Measurements from ENCODE around the gene AMN. TPM values are rescaled to one million over a fixed set of nuclear protein-coding genes. Genes with fewer than 3 reads are reported as not detected.

Gene AMN
- polyA plus RNA-seq, 1 of the 3 experiments (the other 2 are of a cell fraction) = 0.03 TPM

DNA sequence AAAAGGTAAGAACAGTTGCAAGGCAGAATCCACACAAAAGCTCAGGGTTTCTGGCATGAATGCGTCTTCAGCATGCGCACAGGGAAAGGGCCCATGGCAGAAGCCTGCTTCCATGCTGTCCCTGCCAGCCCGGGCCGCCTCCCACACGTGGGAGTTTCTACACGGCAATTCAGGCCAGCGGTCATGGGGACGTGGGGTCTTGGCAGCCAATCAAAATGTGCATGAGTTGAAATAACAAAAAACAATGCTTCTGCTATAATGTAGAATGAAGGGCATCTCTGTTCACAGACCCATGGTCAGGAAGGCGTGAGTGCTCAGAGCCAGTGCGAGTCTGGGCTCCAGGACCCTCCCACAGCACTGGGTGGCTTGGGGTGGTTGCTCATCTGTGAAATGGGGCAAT is 28.6 kb downstream of the AMN start:
- Histone ChIP-seq H2AFZ (ENCODE audit: low read depth) (no peak overlapping the region), H3K27me3 (ENCODE audit: insufficient read depth) (no peaks in the 10 kb centered on the region), H3K79me2 (ENCODE audit: insufficient read depth) (no peaks in the 10 kb centered on the region), H3K9ac (no peak overlapping the region), H3K36me3 (replicated peaks in 1 of 2; ENCODE audit: control insufficient read depth in 1 of 2, insufficient read depth in 2 of 2, low read length in 1 of 2) (peaks cover 53 to 85% of the 10 kb centered on the region in 2 experiments), H3K4me2 (no peak overlapping the region), H4K20me1 (ENCODE audit: insufficient read depth) (no peaks in the 10 kb centered on the region), H3K9me2 (no peaks in the 10 kb centered on the region), H3K27ac (ENCODE audit: low read depth in 2 of 2, low read length in 1 of 2) (no peak overlapping the region), H3K4me3 (ENCODE audit: low read depth in 2 of 2, low read length in 1 of 2) (no peak overlapping the region), H3F3A (replicated peaks; ENCODE audit: insufficient read depth) (no peaks in the 10 kb centered on the region), H3K4me1 (ENCODE audit: control insufficient read depth in 1 of 2, insufficient read depth in 2 of 2, low read depth in 1 of 2, low read length in 1 of 2) (peaks cover 3 to 6% of the 10 kb centered on the region in 2 experiments; a peak in 1 of 4 replicates), H3K9me3 (no peaks in the 10 kb centered on the region)
- 93% methylated on average over 10 of the region's 10 CpGs for WGBS (ENCODE audit: low lambda C conversion rate)
- DNase-seq = no peak
- POLR2A ChIA-PET = no interaction called here
- CTCF ChIA-PET = interaction anchor here (1.6 kb wide), 1 partner anchor 10 kb away, joined by 3 read pairs; no protein-coding TSS in a partner anchor
- TF ChIP-seq NFIC (IDR thresholded peaks at IDR 0.05; ENCODE audit: borderline replicate concordance) (no peak), RFX5 (IDR thresholded peaks at IDR 0.05; ENCODE audit: low read length) (no peak), GATA2 (CRISPR knock-in tag; IDR thresholded peaks at IDR 0.05) (no peak), JUND (IDR thresholded peaks at IDR 0.05) (no peak), NRF1 (IDR thresholded peaks at IDR 0.05; ENCODE audit: low read depth, low read length) (no peak), EZH2phosphoT487 (IDR thresholded peaks at IDR 0.05; ENCODE audit: borderline replicate concordance, low read depth) (no peak), GABPA (IDR thresholded peaks at IDR 0.05; ENCODE audit: low read depth) (no peak), RCOR1 (IDR thresholded peaks at IDR 0.05; ENCODE audit: low read length) (no peak), TAF1 (IDR thresholded peaks at IDR 0.05; ENCODE audit: borderline replicate concordance, low read depth, low read length) (no peak), CHD2 (IDR thresholded peaks at IDR 0.05; ENCODE audit: low read length, partially characterized antibody) (no peak), SMC3 (IDR thresholded peaks at IDR 0.05; ENCODE audit: low read depth, low read length) (no peak), FOSL2 (IDR thresholded peaks at IDR 0.05; ENCODE audit: borderline replicate concordance, low read depth) (no peak), POLR2AphosphoS5 (IDR thresholded peaks at IDR 0.05; ENCODE audit: low read depth, low read length) (no peak), TEAD4 (IDR thresholded peaks at IDR 0.05; ENCODE audit: borderline replicate concordance, insufficient read depth) (no peak), MXI1 (IDR thresholded peaks at IDR 0.05; ENCODE audit: low read depth, low read length) (no peak), PBX3 (IDR thresholded peaks at IDR 0.05) (no peak)
- TF ChIP-seq, protein P1, sequence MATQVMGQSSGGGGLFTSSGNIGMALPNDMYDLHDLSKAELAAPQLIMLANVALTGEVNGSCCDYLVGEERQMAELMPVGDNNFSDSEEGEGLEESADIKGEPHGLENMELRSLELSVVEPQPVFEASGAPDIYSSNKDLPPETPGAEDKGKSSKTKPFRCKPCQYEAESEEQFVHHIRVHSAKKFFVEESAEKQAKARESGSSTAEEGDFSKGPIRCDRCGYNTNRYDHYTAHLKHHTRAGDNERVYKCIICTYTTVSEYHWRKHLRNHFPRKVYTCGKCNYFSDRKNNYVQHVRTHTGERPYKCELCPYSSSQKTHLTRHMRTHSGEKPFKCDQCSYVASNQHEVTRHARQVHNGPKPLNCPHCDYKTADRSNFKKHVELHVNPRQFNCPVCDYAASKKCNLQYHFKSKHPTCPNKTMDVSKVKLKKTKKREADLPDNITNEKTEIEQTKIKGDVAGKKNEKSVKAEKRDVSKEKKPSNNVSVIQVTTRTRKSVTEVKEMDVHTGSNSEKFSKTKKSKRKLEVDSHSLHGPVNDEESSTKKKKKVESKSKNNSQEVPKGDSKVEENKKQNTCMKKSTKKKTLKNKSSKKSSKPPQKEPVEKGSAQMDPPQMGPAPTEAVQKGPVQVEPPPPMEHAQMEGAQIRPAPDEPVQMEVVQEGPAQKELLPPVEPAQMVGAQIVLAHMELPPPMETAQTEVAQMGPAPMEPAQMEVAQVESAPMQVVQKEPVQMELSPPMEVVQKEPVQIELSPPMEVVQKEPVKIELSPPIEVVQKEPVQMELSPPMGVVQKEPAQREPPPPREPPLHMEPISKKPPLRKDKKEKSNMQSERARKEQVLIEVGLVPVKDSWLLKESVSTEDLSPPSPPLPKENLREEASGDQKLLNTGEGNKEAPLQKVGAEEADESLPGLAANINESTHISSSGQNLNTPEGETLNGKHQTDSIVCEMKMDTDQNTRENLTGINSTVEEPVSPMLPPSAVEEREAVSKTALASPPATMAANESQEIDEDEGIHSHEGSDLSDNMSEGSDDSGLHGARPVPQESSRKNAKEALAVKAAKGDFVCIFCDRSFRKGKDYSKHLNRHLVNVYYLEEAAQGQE (IDR thresholded peaks at IDR 0.05; ENCODE audit: low read depth, low read length) = no peak
